Adipocyte (in vitro differentiated cells): ENCODE data around the gene MAP4K3.

Experiments used
- DNase-seq: peaks from one replicate; pipeline ENCODE4 v3.0.0-alpha.2; 2015; ENCODE audit warnings: low read depth
- H3K27me3 ChIP-seq: replicated peaks from 2 replicates; pipeline ENCODE4 v1.7.0; 2013; ENCODE audit warnings: mild to moderate bottlenecking, low read length, moderate library complexity; ENCODE audit not compliant: control insufficient read depth, insufficient read depth
- H3K36me3 ChIP-seq: 2 replicates; pipeline ENCODE4 v1.7.0; 2013; ENCODE audit warnings: low read length, mild to moderate bottlenecking, moderate library complexity; ENCODE audit not compliant: control insufficient read depth, insufficient read depth, severe bottlenecking
- H3K4me1 ChIP-seq: 2 replicates; pipeline ENCODE4 v1.7.0; 2013; ENCODE audit warnings: mild to moderate bottlenecking, low read length, moderate library complexity; ENCODE audit not compliant: control insufficient read depth, insufficient read depth
- H3K4me3 ChIP-seq: 2 replicates; pipeline ENCODE4 v1.7.0; 2013; ENCODE audit warnings: mild to moderate bottlenecking, low read length, moderate library complexity
- H3K9ac ChIP-seq: 2 replicates; pipeline ENCODE4 v1.7.0; 2013; ENCODE audit warnings: mild to moderate bottlenecking, low read length, moderate library complexity
- H3K9me3 ChIP-seq: 2 replicates; pipeline ENCODE4 v1.7.0; 2013; ENCODE audit warnings: mild to moderate bottlenecking, low read length, moderate library complexity; ENCODE audit not compliant: control insufficient read depth

MAP4K3 gene

GRCh38 chr2:39210846-39211245, 226.2 kb downstream of the MAP4K3 start:
- H3K4me1 ChIP-seq = no peaks in the 10 kb centered on the region
- no peaks in the 10 kb centered on the region for H3K36me3 ChIP-seq
- no peaks in the 10 kb centered on the region for H3K27me3 ChIP-seq
- no peaks in the 10 kb centered on the region for H3K9me3 ChIP-seq
- no peak overlapping the region for H3K9ac ChIP-seq
- H3K4me3 ChIP-seq = no peak overlapping the region
- no peak for DNase-seq

- Histone ChIP-seq H3K4me1 (peaks cover 9% of the 10 kb centered on the region), H3K36me3 (no peaks in the 10 kb centered on the region), H3K9ac (no peak overlapping the region), H3K4me3 (no peak overlapping the region), H3K27me3 (no peaks in the 10 kb centered on the region), H3K9me3 (no peaks in the 10 kb centered on the region)
- no peak for DNase-seq
These were observed 233.7 kb downstream of the MAP4K3 start for GRCh38 chr2:39203382-39203781.

- Histone ChIP-seq H3K4me1 (peaks cover 9% of the 10 kb centered on the region), H3K4me3 (no peak overlapping the region), H3K27me3 (no peaks in the 10 kb centered on the region), H3K9ac (no peak overlapping the region), H3K36me3 (no peaks in the 10 kb centered on the region), H3K9me3 (no peaks in the 10 kb centered on the region)
- DNase-seq = no peak
These were observed 234.3 kb downstream of the MAP4K3 start for GRCh38 chr2:39202639-39203369.
